ENCODE measurements around the gene KREMEN1. TPM values are rescaled to one million over a fixed set of nuclear protein-coding genes. Genes with fewer than 3 reads are reported as not detected.

The KREMEN1 gene
- total and polyA plus RNA-seq, 8 donors, result 24.6 to 49.7 (median 33.6) TPM

DNA sequence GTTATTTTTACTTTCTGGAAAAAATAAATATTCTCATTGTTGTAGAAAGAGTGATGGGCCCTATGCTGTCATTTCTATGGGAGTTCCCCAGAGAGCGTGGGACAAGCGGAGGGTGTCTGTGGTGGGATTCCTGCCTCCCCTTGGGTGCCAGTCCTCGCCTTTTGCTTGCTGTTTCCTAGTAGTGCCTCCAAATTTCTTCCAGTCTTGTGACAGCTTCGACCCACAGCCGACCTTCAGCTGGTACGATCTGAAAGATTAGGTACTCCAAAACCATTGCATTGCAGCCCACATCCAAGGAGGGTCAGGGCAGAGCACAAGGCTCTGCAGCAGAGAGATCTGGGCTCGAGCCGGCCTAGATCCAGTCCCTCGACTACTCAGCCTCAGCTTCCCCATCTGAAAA is 73.9 kb downstream of the KREMEN1 start:
- intact Hi-C loops (cut with DNase I), result no loop called here

DNA sequence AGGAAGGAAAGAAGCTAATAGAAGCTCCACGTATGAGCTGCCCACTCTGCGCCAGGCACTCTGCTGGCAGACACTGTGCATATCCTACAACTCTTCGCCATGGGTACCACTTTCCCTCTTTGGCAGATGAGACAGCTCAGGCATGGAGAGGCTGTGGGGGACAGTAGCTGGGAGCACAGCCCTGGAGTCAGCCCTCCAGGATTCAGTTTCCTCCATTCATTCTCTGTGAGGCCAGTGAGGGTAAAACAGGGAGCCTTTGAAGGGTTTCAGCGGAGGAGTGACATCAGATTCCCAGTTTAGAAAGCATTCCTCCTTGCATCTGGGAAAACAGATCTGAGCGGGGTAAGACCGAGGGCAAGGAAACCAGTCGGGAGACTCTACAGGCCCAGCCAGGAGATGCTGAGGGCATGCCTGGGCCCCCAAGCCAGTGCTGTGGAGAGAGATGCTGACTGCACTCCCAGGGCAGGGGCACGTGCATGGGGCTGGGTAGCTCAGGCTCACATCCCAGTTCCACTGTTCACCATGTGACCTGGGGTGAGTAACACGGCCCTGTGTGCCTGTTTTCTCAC is 74.6 kb downstream of the KREMEN1 start:
- Histone ChIP-seq H3K4me3 (no peak overlapping the region), H3K36me3 (peaks cover 0 to 21% of the 10 kb centered on the region in 2 donors), H3K27ac (no peak overlapping the region), H3K27me3 (no peaks in the 10 kb centered on the region), H3K9me3 (no peaks in the 10 kb centered on the region), H3K4me1 (peaks cover 12 to 25% of the 10 kb centered on the region in 2 donors)
- TF ChIP-seq, protein P1, sequence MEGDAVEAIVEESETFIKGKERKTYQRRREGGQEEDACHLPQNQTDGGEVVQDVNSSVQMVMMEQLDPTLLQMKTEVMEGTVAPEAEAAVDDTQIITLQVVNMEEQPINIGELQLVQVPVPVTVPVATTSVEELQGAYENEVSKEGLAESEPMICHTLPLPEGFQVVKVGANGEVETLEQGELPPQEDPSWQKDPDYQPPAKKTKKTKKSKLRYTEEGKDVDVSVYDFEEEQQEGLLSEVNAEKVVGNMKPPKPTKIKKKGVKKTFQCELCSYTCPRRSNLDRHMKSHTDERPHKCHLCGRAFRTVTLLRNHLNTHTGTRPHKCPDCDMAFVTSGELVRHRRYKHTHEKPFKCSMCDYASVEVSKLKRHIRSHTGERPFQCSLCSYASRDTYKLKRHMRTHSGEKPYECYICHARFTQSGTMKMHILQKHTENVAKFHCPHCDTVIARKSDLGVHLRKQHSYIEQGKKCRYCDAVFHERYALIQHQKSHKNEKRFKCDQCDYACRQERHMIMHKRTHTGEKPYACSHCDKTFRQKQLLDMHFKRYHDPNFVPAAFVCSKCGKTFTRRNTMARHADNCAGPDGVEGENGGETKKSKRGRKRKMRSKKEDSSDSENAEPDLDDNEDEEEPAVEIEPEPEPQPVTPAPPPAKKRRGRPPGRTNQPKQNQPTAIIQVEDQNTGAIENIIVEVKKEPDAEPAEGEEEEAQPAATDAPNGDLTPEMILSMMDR (IDR thresholded peaks at IDR 0.05), result no peak
- intact Hi-C loops (cut with DNase I), result no loop called here
- DNase-seq (peak in 1 of 4 donors; percentile 27), ATAC-seq (no peak)

More for the DNA sequence above, 73.9 kb downstream of the KREMEN1 start:
- Histone ChIP-seq H3K27ac (no peak overlapping the region), H3K9me3 (no peaks in the 10 kb centered on the region), H3K4me1 (peaks cover 5 to 19% of the 10 kb centered on the region in 2 donors), H3K36me3 (peaks cover 0 to 28% of the 10 kb centered on the region in 2 donors), H3K4me3 (no peak overlapping the region), H3K27me3 (no peaks in the 10 kb centered on the region)
- DNase-seq (peak in 1 of 4 donors; percentile 13), ATAC-seq (no peak)
- TF ChIP-seq, protein P1 (IDR thresholded peaks at IDR 0.05), result no peak

DNA sequence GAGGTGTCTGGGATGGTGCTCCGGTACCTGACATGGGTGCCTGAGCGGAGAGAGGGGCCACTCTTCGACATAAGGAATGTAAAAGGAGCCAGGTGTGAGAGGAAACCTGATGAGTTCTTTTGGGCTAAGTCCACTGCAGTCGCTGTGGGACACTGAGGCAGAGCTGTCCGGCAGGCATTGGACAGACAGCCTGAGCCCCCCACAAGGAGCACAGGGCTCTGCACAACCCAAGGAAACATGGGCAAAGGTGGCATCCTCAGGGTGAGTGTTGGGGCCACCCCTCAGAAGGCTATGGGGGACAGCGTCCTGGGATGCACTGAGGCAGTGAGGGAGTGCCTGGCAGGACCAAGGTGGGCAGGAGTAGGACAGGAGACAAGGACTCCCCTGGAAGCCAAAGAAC is 75.2 kb downstream of the KREMEN1 start:
- ATAC-seq (no peak), DNase-seq (peak in 1 of 4 donors; percentile 3)
- intact Hi-C loops (cut with DNase I), result no loop called here
- H3K9me3 ChIP-seq, result no peaks in the 10 kb centered on the region
- TF ChIP-seq, protein P1 (IDR thresholded peaks at IDR 0.05), result no peak
- peaks cover 12 to 31% of the 10 kb centered on the region in 2 donors for H3K4me1 ChIP-seq
- H3K36me3 ChIP-seq, result peaks cover 0 to 15% of the 10 kb centered on the region in 2 donors
- no peaks in the 10 kb centered on the region for H3K27me3 ChIP-seq
- no peak overlapping the region for H3K4me3 ChIP-seq
- no peak overlapping the region for H3K27ac ChIP-seq

DNA sequence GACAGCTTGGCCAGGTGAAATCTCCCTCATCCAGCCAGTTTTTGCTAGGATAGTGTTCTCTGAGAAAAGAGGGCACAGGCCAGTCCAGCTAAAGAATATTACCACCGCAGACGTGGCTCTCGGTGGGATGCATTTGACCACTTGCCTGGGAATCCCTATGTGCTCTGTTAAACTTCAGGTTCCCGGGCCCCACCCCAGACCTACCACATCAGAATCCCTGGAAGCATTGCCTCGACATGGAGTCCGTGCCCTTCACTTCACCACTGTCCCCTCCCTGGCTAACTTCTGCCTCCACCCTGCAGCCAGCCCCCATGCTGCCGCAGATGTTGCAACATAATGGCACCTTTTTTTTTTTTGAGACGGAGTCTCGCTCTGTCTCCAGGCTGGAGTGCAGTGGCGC is 76.0 kb downstream of the KREMEN1 start:
- Histone ChIP-seq H3K36me3 (peaks cover 0 to 10% of the 10 kb centered on the region in 2 donors), H3K4me1 (peaks cover 12 to 39% of the 10 kb centered on the region in 2 donors), H3K9me3 (no peaks in the 10 kb centered on the region), H3K4me3 (no peak overlapping the region), H3K27ac (no peak overlapping the region), H3K27me3 (no peaks in the 10 kb centered on the region)
- TF ChIP-seq, protein P1 (IDR thresholded peaks at IDR 0.05), result no peak
- DNase-seq (peak in 1 of 4 donors; percentile 10), ATAC-seq (no peak)
- intact Hi-C loops (cut with DNase I), result no loop called here

DNA sequence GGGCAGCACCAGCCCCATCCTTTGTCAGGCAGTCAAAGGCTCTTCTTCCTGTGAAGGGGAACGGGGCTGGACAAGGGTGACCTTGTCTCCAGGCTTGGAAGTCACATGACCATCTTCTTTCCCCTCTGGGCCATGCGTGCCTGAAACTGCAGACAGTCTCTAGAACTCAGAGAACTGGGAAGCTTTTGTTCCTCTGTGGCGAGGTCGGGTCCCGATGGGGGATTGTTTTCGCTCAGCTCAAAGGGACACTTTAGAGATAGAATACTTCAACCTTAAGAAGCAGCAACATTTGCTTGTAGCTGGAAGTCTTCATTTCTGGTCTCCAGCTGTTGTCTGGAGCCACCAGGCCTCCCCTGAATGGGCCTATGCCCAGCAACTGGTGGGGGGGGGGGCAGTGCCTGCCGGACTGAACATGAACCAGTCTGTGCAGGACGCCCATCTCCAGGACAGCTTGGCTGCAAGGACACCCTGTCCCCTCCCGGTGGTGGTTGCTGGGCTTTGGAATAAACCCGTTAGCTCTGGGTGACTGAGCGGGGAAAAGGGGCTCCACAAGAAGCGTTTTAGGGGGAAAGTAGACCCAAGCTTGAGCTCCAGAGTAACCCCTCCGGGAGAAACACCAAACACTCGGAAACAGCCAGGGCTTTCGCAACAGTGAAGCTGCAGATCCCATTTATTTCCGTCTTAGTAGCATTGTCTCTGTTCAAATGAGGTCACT is 77.2 kb downstream of the KREMEN1 start:
- H3K9me3 ChIP-seq, result no peaks in the 10 kb centered on the region
- no peaks in the 10 kb centered on the region for H3K36me3 ChIP-seq
- intact Hi-C loops (cut with DNase I), result no loop called here
- peak overlapping the region in 1 of 2 donors; percentile 57 for H3K27ac ChIP-seq
- no peak overlapping the region for H3K4me3 ChIP-seq
- TF ChIP-seq, protein P1 (IDR thresholded peaks at IDR 0.05), result no peak
- peak in 2 of 4 donors; percentile 29 to 39 for DNase-seq
- peaks cover 20 to 48% of the 10 kb centered on the region in 2 donors for H3K4me1 ChIP-seq
- no peaks in the 10 kb centered on the region for H3K27me3 ChIP-seq
- no peak for ATAC-seq
